Measurements from ENCODE around the gene BSCL2. TPM values are rescaled to one million over a fixed set of nuclear protein-coding genes. Genes with fewer than 3 reads are reported as not detected.

The BSCL2 gene
- total RNA-seq, 1 experiment from 2014 or later: 77.4 TPM

DNA sequence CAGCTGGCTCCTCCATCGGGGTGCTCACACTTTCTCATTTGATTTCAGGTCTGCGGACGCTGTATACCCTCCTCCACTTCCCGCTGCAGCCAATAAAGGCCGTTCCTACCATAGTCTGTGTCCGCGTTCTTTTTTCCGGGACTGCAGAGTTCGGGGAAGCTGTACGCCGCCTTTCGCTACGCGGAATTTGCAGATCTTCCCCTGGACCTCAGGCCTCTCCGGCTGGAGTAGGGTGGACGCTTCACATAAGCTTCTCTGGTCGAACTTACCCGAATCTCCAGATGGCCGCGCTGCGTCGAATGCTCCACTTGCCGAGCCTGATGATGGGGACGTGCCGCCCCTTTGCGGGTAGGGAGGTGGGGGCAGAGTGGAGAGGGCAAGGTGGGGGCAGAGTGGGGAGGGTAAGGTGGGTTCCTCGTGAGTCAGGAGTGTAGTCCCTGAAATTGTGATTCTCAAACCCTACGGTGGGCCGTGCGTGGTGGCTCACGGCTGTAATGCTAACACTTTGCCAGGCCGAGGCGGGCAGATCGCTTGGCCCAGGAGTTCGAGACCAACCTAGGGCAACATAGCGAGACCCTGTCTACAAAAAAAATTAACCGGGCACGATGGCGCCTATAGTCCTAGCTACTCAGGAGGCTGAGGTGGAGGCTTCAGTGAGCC is 41.5 kb downstream of the BSCL2 start:
- Histone ChIP-seq H4K5ac (ENCODE audit: insufficient read length, low read depth, low read length) (no peak overlapping the region), H2AK5ac (ENCODE audit: insufficient read length, low read length) (no peak overlapping the region), H2BK15ac (ENCODE audit: low read depth, low read length) (no peak overlapping the region), H3K79me1 (ENCODE audit: insufficient read depth, low read depth, low read length, poor library complexity, severe bottlenecking) (no peaks in the 10 kb centered on the region), H3K23me2 (ENCODE audit: insufficient read length, low read depth, low read length, poor library complexity, severe bottlenecking) (peaks cover 14% of the 10 kb centered on the region), H3K14ac (ENCODE audit: insufficient read depth, low read length) (peak overlapping the region; percentile 49; the same call in 1 of the 2 replicates), H2BK120ac (ENCODE audit: low read depth, low read length, poor library complexity, severe bottlenecking) (no peak overlapping the region), H3K79me2 (ENCODE audit: insufficient read depth, low read length) (peaks cover 3% of the 10 kb centered on the region; the same call in 1 of the 2 replicates), H2AFZ (ENCODE audit: low read length) (no peak overlapping the region), H2BK20ac (ENCODE audit: low read depth, low read length, poor library complexity, severe bottlenecking) (no peak overlapping the region), H3K56ac (ENCODE audit: insufficient read length, low read depth, low read length) (no peak overlapping the region), H4K91ac (ENCODE audit: insufficient read length, low read depth, low read length) (no peak overlapping the region), H2BK5ac (ENCODE audit: insufficient read length, low read length) (no peak overlapping the region), H3K4ac (ENCODE audit: low read depth, low read length) (no peak overlapping the region), H4K20me1 (ENCODE audit: control insufficient read depth, insufficient read depth, insufficient read length) (no peaks in the 10 kb centered on the region), H3T11ph (ENCODE audit: low read length) (no peak overlapping the region), H3K4me1 (ENCODE audit: insufficient read depth, low read length) (peaks cover 2% of the 10 kb centered on the region; the same call in 1 of the 2 replicates), H3K4me2 (ENCODE audit: insufficient read depth, insufficient read length, low read length) (peak overlapping the region; percentile 86), H3K9me3 (ENCODE audit: control insufficient read depth, low read depth, low read length) (no peaks in the 10 kb centered on the region), H4K8ac (replicated peaks; ENCODE audit: insufficient read length, low read depth, low read length) (no peak overlapping the region), H3K18ac (ENCODE audit: insufficient read length, low read depth, low read length) (peak overlapping the region; percentile 38), H2BK12ac (ENCODE audit: insufficient read length, low read depth, low read length) (no peak overlapping the region), H3K27me3 (ENCODE audit: insufficient read depth, low read length) (no peaks in the 10 kb centered on the region), H3K27ac (ENCODE audit: insufficient read length, low read depth, low read length) (no peak overlapping the region), H3K9ac (ENCODE audit: extremely low read depth, insufficient read length, low read length) (peak overlapping the region; percentile 95), H3K23ac (ENCODE audit: insufficient read length, low read depth, low read length) (no peak overlapping the region)
- Mint-ChIP-seq H3K27ac (peak overlapping the region; percentile 96 to 98 (median 97)), H3K4me3 (peak overlapping the region; percentile 94 to 99), H3K9me3 (no peaks in the 10 kb centered on the region; a peak in 1 of 5 replicates), H3K4me1 (peaks cover 17 to 21% of the 10 kb centered on the region in 2 experiments), H3K36me3 (ENCODE audit: insufficient read depth in 1 of 3, low read depth in 3 of 3) (peaks cover 29 to 54% (median 29%) of the 10 kb centered on the region in 3 experiments), H3K27me3 (ENCODE audit: low read depth) (no peaks in the 10 kb centered on the region; the same call in 1 of the 2 replicates)
- no peak for DNase-seq
- WGBS (ENCODE audit: extremely low coverage, insufficient read length, low lambda C conversion rate): no CpG with 5 or more reads among the region's 39 CpGs
- TF ChIP-seq, protein P1, sequence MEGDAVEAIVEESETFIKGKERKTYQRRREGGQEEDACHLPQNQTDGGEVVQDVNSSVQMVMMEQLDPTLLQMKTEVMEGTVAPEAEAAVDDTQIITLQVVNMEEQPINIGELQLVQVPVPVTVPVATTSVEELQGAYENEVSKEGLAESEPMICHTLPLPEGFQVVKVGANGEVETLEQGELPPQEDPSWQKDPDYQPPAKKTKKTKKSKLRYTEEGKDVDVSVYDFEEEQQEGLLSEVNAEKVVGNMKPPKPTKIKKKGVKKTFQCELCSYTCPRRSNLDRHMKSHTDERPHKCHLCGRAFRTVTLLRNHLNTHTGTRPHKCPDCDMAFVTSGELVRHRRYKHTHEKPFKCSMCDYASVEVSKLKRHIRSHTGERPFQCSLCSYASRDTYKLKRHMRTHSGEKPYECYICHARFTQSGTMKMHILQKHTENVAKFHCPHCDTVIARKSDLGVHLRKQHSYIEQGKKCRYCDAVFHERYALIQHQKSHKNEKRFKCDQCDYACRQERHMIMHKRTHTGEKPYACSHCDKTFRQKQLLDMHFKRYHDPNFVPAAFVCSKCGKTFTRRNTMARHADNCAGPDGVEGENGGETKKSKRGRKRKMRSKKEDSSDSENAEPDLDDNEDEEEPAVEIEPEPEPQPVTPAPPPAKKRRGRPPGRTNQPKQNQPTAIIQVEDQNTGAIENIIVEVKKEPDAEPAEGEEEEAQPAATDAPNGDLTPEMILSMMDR (conservative IDR thresholded peaks at IDR 0.05): no peak
